GM10847 (cell line): ENCODE measurements around the gene MEP1A.

Experiments used
- POLR2A ChIP-seq: IDR thresholded peaks from 2 replicates; pipeline ENCODE4 v1.6.1; 2011; ENCODE audit not compliant: insufficient read length; ENCODE audit errors: extremely low read depth

The MEP1A gene

DNA sequence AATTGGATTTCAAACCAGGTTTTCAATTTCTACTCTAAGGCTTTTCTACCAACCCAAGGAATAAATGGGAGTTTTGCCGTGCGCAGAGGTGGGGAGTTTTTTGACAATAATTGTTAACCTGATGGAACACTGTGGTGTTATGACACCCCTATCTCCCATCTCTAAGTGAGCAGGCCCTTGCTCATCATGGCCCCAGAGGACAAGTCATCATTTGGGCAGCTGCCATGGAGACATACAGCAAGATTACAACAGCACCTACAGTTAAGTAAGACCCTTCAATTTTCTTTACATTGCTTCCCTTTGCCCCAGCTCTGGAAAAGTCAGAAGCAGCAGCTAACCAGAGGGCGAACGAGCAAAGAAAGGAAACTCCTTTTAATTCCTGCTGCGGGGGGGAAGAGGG is 74.2 kb downstream of the MEP1A start:
- no peak for TF ChIP-seq POLR2A

DNA sequence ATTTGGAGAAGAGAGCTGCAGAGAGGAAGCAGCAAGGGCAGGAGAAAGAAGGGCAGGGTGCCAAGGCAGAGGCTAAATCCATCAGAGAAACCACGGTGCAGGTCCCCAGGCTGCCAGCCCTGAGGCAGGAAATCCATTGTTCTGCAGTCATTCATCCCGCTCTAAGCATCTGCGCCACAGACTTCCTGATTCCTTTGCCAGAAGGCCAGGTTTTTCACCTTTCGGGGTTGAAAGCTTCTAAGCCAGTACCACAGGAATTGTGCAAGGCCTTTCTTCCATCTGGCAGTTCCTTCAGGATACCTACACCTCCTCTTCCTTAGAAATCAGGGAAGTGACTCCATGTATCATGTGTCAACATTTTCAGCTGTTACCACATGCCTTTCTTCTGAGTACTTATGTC is 82.9 kb downstream of the MEP1A start:
- TF ChIP-seq POLR2A = no peak

DNA sequence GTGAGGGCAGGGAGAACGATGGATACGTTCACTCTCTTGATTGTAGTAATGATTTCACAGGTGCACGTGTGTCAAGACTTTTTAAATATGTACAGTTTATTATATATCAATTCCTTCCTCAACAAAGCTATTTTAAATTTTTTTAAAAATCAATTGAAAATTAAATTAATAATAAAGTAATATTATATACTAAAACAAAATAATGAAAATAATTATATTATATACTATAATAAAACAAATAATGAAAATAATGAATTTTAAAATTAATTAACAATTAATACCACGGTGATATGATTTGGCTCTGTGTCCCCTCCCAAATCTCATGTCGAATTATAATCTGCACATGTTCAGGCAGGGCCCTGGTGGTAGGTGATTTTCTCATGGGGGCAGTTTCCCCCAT is 85.8 kb downstream of the MEP1A start:
- TF ChIP-seq POLR2A = no peak

DNA sequence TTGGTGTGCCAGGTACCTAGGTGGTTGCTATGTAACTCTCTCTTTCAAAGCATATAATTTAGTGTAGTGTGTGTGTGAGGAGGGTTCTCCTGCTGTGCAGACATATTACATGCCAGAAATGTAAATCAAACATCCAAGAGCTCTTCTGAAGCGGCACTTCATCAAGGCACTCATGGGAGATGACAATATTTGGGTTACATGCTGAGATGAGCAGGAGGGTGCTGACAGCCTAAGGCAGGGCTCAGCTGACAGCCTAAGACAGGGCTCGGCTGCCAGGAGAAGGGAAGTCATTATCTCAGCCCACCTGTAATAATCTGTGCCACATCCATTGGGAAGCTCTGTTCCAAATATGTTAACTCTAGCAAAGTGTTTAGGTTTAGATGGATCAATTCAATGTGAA is 89.5 kb downstream of the MEP1A start:
- TF ChIP-seq POLR2A = no peak

DNA sequence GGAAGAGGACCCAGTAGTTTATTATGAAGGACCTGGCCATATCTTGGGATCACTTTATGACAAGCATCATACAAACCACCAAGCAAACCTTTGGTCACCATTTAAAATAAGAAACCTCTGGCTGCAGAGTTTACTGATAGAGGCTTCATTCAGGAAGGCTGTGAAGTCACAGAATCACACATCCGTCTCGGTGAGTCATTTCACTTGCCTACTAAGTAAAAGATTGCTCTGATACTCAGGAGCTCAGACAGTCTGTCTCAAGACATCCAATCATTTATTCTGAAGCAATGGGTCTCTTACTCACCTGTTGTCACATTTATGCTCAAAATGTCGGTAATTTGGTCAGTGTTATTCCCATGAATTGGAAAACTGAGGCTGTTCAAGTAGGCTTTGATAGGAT is 94.8 kb downstream of the MEP1A start:
- no peak for TF ChIP-seq POLR2A

DNA sequence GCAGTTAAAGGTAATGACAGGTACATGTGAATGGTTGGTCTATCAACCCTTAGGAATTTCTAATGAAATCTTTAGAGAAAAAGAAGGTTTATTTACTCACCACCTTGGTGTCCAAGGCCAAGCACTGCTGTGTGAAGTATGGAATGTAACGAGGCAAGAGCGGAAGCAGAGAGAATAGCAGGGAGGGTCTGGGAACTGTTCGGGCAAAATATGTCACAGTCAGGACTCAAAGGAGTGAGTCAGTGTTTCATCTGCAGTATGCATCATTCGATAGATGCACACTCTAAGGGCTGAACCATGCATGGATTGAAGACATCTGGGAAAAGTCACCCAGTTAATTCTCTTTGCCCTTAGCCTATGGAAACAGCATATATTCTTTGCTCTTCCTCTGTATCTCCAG is 95.4 kb downstream of the MEP1A start:
- no peak for TF ChIP-seq POLR2A
